HepG2 (cell line): ENCODE measurements around the gene C22orf15. TPM values are rescaled to one million over a fixed set of nuclear protein-coding genes. Genes with fewer than 3 reads are reported as not detected.

Source experiments
- ATAD3A ChIP-seq: sonication (generic); formaldehyde crosslinking; IDR thresholded peaks from 2 replicates; pipeline ENCODE4 v1.4.0; 2020; ENCODE audit warnings: missing genetic modification reagents
- ATRX ChIP-seq: sonication (generic); formaldehyde crosslinking; IDR thresholded peaks from 2 replicates; pipeline ENCODE4 v1.4.0; 2020; ENCODE audit warnings: missing genetic modification reagents, borderline replicate concordance
- CREB3 ChIP-seq: sonication (generic); formaldehyde crosslinking; IDR thresholded peaks from 2 replicates; pipeline ENCODE4 v1.5.0; 2020; ENCODE audit warnings: missing genetic modification reagents
- HNRNPL ChIP-seq: fragments of 200-400 bp; formaldehyde crosslinking; IDR thresholded peaks from 2 replicates; pipeline ENCODE4 v1.6.1; 2017; ENCODE audit warnings: mild to moderate bottlenecking, low read depth, low read length
- NFYB ChIP-seq: sonication (generic); formaldehyde crosslinking; IDR thresholded peaks from 2 replicates; pipeline ENCODE4 v1.4.0; 2020; ENCODE audit warnings: missing genetic modification reagents
- NRL ChIP-seq: sonication (generic); formaldehyde crosslinking; IDR thresholded peaks from 2 replicates; pipeline ENCODE4 v1.5.0; 2020; ENCODE audit warnings: missing genetic modification reagents, mild to moderate bottlenecking, moderate library complexity, borderline replicate concordance
- PAWR ChIP-seq: sonication (generic); formaldehyde crosslinking; IDR thresholded peaks from 2 replicates; pipeline ENCODE4 v1.4.0; 2020; ENCODE audit warnings: missing genetic modification reagents, mild to moderate bottlenecking, borderline replicate concordance
- PITX1 ChIP-seq: sonication (generic); formaldehyde crosslinking; IDR thresholded peaks from 2 replicates; pipeline ENCODE4 v1.5.1; 2020; ENCODE audit warnings: mild to moderate bottlenecking, missing genetic modification reagents
- SIX1 ChIP-seq: sonication (generic); formaldehyde crosslinking; IDR thresholded peaks from 2 replicates; pipeline ENCODE4 v1.4.0; 2020; ENCODE audit warnings: missing genetic modification reagents, borderline replicate concordance
- TERF1 ChIP-seq: sonication (generic); formaldehyde crosslinking; IDR thresholded peaks from 2 replicates; pipeline ENCODE4 v1.8.0; 2022; ENCODE audit warnings: mild to moderate bottlenecking, missing genetic modification reagents, moderate library complexity
- TFDP2 ChIP-seq: sonication (generic); formaldehyde crosslinking; IDR thresholded peaks from 2 replicates; pipeline ENCODE4 v1.4.0; 2020; ENCODE audit warnings: missing genetic modification reagents
- ZEB1 ChIP-seq: IDR thresholded peaks from 2 replicates; pipeline ENCODE4 v1.6.1; 2012; ENCODE audit warnings: mild to moderate bottlenecking, low read depth, inconsistent platforms; ENCODE audit not compliant: insufficient replicate concordance
- ZFAT ChIP-seq: sonication (generic); formaldehyde crosslinking; conservative IDR thresholded peaks from 2 replicates; pipeline ENCODE4 v1.8.1; 2023; ENCODE audit warnings: missing genetic modification reagents, inconsistent platforms
- ZFP90 ChIP-seq: sonication (generic); formaldehyde crosslinking; IDR thresholded peaks from 2 replicates; pipeline ENCODE4 v1.8.0; 2022; ENCODE audit warnings: missing genetic modification reagents, mild to moderate bottlenecking, inconsistent platforms, borderline replicate concordance
- ZGPAT ChIP-seq: IDR thresholded peaks from 2 replicates; pipeline ENCODE4 v1.6.1; 2016; ENCODE audit warnings: mild to moderate bottlenecking
- ZNF225 ChIP-seq: sonication (generic); formaldehyde crosslinking; IDR thresholded peaks from 2 replicates; pipeline ENCODE4 v1.4.0; 2020; ENCODE audit warnings: mild to moderate bottlenecking, missing genetic modification reagents
- ZNF446 ChIP-seq: sonication (generic); formaldehyde crosslinking; IDR thresholded peaks from 2 replicates; pipeline ENCODE4 v1.5.0; 2020; ENCODE audit warnings: mild to moderate bottlenecking, missing genetic modification reagents
- ZNF543 ChIP-seq: sonication (generic); formaldehyde crosslinking; IDR thresholded peaks from 2 replicates; pipeline ENCODE4 v1.4.0; 2020; ENCODE audit warnings: mild to moderate bottlenecking, missing genetic modification reagents
- ZNF616 ChIP-seq: sonication (generic); formaldehyde crosslinking; IDR thresholded peaks from 2 replicates; pipeline ENCODE4 v1.5.0; 2020; ENCODE audit warnings: low read depth, mild to moderate bottlenecking, missing genetic modification reagents
- ZNF619 ChIP-seq: sonication (generic); formaldehyde crosslinking; IDR thresholded peaks from 2 replicates; pipeline ENCODE4 v1.4.0; 2020; ENCODE audit warnings: mild to moderate bottlenecking, missing genetic modification reagents
- ZNF674 ChIP-seq: sonication (generic); formaldehyde crosslinking; IDR thresholded peaks from 2 replicates; pipeline ENCODE4 v1.5.0; 2020; ENCODE audit warnings: low read depth, mild to moderate bottlenecking, missing genetic modification reagents
- ZNF704 ChIP-seq: sonication (generic); formaldehyde crosslinking; IDR thresholded peaks from 2 replicates; pipeline ENCODE4 v1.8.1; 2023; ENCODE audit warnings: mild to moderate bottlenecking, inconsistent platforms, moderate library complexity, missing genetic modification reagents, borderline replicate concordance
- ZNF724P ChIP-seq: sonication (generic); formaldehyde crosslinking; IDR thresholded peaks from 2 replicates; pipeline ENCODE4 v1.8.0; 2022; ENCODE audit warnings: missing genetic modification reagents, borderline replicate concordance
- polyA plus RNA-seq, 8 experiments: library from polyadenylated mRNA; depleted of rRNA in 3 of 8; stranded (reverse) in 7 of 8; unstranded in 1 of 8; fragments of >200 nt; fragmentation: Illumina TruSeq in 4 of 8; extraction: Trizol in 4 of 8; gene quantifications; 2 replicates each; pipeline versions ENCODE4 v1.2.1 to v1.2.3, GENCODE V29; 2011 to 2016; ENCODE audit warnings: low read depth in 4 of 8, missing spikeins in 1 of 8, mixed read lengths in 1 of 8; ENCODE audit not compliant: insufficient read depth in 1 of 8
- total RNA-seq, 5 experiments: library from RNA; depleted of rRNA; stranded (reverse); fragments of >200 nt; fragmentation: Illumina TruSeq; extraction: Trizol; gene quantifications; 2 replicates each; pipeline ENCODE4 v1.2.3, GENCODE V29; 2016; ENCODE audit warnings: low read depth in 1 of 5

Gene C22orf15
- total and polyA plus RNA-seq, 2 of the 13 experiments (the other 11 are each of a cell fraction or from before 2014, with no cell fraction given) = not detected

GRCh38 chr22:23716811-23717801, 45.7 kb upstream of the C22orf15 start (continued):
- TF ChIP-seq ZGPAT (CRISPR knock-in tag) (peak; percentile 81), NRL (CRISPR knock-in tag) (peak; percentile 93), ZNF616 (CRISPR knock-in tag) (peak; percentile 90), ZNF543 (peak; percentile 94), ZFP90 (CRISPR knock-in tag) (peak; percentile 98), ZFAT (0 out of 2 replicates have a peak, but pooled peaks have one; percentile 40), CREB3 (0 out of 2 replicates have a peak, but pooled peaks have one; percentile 37), NFYB (CRISPR knock-in tag) (0 out of 2 replicates have a peak, but pooled peaks have one; percentile 39), ATRX (CRISPR knock-in tag) (no peak), ZEB1 (peak; percentile 40), TERF1 (CRISPR knock-in tag) (no peak), ZNF225 (CRISPR knock-in tag) (peak; percentile 78; the same call in 1 of the 2 replicates), ATAD3A (CRISPR knock-in tag) (no peak), PAWR (CRISPR knock-in tag) (no peak), TFDP2 (peak; percentile 88), PITX1 (CRISPR knock-in tag) (peak; percentile 86), ZNF674 (CRISPR knock-in tag) (0 out of 2 replicates have a peak, but pooled peaks have one; percentile 47), ZNF446 (CRISPR knock-in tag) (no peak), ZNF724P (no peak), ZNF704 (peak; percentile 76; the same call in 1 of the 2 replicates), ZNF619 (CRISPR knock-in tag) (no peak), HNRNPL (0 out of 2 replicates have a peak, but pooled peaks have one; percentile 58), SIX1 (CRISPR knock-in tag) (no peak)
